Measurements from ENCODE around the gene FUOM. TPM values are rescaled to one million over a fixed set of nuclear protein-coding genes. Genes with fewer than 3 reads are reported as not detected.

FUOM gene
- total and polyA plus RNA-seq, 10 of the 15 experiments (the other 5 are each of a cell fraction or from before 2014, with no cell fraction given): 1.8 to 41.7 (median 25.6) TPM

- H3K4me1 ChIP-seq (ENCODE audit: control insufficient read depth, insufficient read depth, low read length): peaks cover 19% of the 10 kb centered on the region
- no TSS peak for BruUV-seq (replicated peaks)
- intact Hi-C loops (cut with micrococcal nuclease; ENCODE audit: unreplicated experiment) (loop anchor here (2.0 to 5.0 kb wide), 2 partner anchors 35 to 82 kb away; partner anchors contain the start of gene MTG1), in situ Hi-C loops (cut with MboI) (loop anchor here (5.0 kb wide), 1 partner anchor 168 kb away; no protein-coding TSS in a partner anchor)
- DNase-seq (ENCODE audit: low read depth, low spot score): no peak
- no peak overlapping the region for H3K27ac ChIP-seq (ENCODE audit: control insufficient read depth, insufficient read depth)
- H3K9ac ChIP-seq (ENCODE audit: control insufficient read depth, insufficient read depth, low read length): no peak overlapping the region
- RAD21 ChIA-PET (ENCODE audit: unreplicated experiment): no interaction called here
- CTCF ChIA-PET: no interaction called here
- SMC1A ChIA-PET (ENCODE audit: uncharacterized antibody, unreplicated experiment): no interaction called here
- H3K79me2 ChIP-seq (ENCODE audit: control insufficient read depth, insufficient read depth, low read length): peaks cover 30% of the 10 kb centered on the region
- H3K9me3 ChIP-seq (replicated peaks; ENCODE audit: control insufficient read depth, insufficient read depth, low read length): no peaks in the 10 kb centered on the region
- ATAC-seq: no peak
- TF ChIP-seq KLF5 (IDR thresholded peaks at IDR 0.05; ENCODE audit: partially characterized antibody) (no peak), ZBTB11 (CRISPR knock-in tag; IDR thresholded peaks at IDR 0.05) (no peak), NR2C1 (IDR thresholded peaks at IDR 0.05) (no peak), SIN3A (IDR thresholded peaks at IDR 0.05; ENCODE audit: low read depth, low read length) (no peak), KAT2A (conservative IDR thresholded peaks at IDR 0.05; ENCODE audit: control insufficient read depth, low read depth, low read length) (no peak)
- no peak for FAIRE-seq
- 0 out of 2 replicates have a peak overlapping the region, but pooled peaks have one; percentile 32 for H3K4me3 ChIP-seq
- WGBS (ENCODE audit: insufficient coverage, insufficient replicate concordance, low lambda C conversion rate, missing lambda C conversion rate): 92% methylated on average over 33 of the region's 33 CpGs
- H3K36me3 ChIP-seq (ENCODE audit: control insufficient read depth in 2 of 2, insufficient read depth in 2 of 2, low read length in 1 of 2): peaks cover 0 to 8% of the 10 kb centered on the region in 2 experiments; a peak in 3 of 4 replicates
- peak overlapping the region; percentile 56 for H3K4me2 ChIP-seq (ENCODE audit: control insufficient read depth, insufficient read depth)
- POLR2A ChIA-PET: no interaction called here
- no peak overlapping the region for H2AFZ ChIP-seq (ENCODE audit: control insufficient read depth, low read depth, low read length)
- no peaks in the 10 kb centered on the region for H3K27me3 ChIP-seq (replicated peaks in 1 of 2; ENCODE audit: control insufficient read depth in 2 of 2, insufficient read depth in 2 of 2, low read length in 1 of 2)
- H4K20me1 ChIP-seq (ENCODE audit: control insufficient read depth, insufficient read depth): no peaks in the 10 kb centered on the region; the same call in 1 of the 2 replicates
Observed at GRCh38 chr10:133309720-133310398, 48.0 kb downstream of the FUOM start.
